ENCODE data around the gene FN3KRP.

The FN3KRP gene, protein sequence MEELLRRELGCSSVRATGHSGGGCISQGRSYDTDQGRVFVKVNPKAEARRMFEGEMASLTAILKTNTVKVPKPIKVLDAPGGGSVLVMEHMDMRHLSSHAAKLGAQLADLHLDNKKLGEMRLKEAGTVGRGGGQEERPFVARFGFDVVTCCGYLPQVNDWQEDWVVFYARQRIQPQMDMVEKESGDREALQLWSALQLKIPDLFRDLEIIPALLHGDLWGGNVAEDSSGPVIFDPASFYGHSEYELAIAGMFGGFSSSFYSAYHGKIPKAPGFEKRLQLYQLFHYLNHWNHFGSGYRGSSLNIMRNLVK

DNA sequence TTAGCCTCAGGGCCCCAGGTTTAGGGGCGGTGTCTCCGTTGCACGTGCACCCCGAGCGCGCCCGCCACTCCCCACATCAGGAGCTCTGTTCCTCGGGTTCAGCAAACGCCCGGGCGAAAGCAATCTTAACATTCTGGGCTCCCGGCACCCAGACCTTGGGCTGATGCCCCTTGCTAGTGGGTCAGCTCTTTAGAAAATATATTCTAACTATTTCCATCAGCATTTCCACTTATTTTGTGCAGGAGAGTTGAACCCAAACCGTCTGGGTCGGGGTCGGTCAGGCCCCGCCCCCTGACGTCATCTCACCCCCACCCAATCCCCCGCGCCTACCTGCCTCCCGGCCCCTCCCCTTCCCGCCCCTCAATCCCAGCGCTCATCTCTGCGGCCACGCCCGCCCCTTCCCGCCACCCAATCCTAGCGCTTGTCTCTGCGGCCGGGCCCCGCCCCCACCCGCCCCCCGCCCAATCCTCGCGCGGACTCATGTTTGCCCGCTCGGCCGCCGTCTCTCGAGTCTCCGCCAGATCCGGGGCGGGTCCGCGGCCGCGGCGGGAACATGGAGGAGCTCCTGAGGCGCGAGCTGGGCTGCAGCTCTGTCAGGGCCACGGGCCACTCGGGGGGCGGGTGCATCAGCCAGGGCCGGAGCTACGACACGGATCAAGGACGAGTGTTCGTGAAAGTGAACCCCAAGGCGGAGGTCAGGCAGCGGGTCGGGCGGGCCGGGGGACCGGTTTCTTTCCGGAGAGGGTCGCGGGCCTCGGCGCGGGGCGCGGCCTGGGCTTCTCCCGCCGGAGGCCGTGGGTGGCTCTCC is at the start of gene FN3KRP:
FN3KRP (plus strand) TSS at position 504 of the 808 bp plus-strand sequence; CDS start at position 554, 50 bp downstream.
- TF ChIP-seq, protein P1, sequence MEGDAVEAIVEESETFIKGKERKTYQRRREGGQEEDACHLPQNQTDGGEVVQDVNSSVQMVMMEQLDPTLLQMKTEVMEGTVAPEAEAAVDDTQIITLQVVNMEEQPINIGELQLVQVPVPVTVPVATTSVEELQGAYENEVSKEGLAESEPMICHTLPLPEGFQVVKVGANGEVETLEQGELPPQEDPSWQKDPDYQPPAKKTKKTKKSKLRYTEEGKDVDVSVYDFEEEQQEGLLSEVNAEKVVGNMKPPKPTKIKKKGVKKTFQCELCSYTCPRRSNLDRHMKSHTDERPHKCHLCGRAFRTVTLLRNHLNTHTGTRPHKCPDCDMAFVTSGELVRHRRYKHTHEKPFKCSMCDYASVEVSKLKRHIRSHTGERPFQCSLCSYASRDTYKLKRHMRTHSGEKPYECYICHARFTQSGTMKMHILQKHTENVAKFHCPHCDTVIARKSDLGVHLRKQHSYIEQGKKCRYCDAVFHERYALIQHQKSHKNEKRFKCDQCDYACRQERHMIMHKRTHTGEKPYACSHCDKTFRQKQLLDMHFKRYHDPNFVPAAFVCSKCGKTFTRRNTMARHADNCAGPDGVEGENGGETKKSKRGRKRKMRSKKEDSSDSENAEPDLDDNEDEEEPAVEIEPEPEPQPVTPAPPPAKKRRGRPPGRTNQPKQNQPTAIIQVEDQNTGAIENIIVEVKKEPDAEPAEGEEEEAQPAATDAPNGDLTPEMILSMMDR (IDR thresholded peaks at IDR 0.05; ENCODE audit: low read depth, low read length) = no peak
- peak within 1 kb of the TSS; percentile 80 for H3K4me3 ChIP-seq (ENCODE audit: low read depth, low read length)
- H3K27ac ChIP-seq = peak within 1 kb of the TSS; percentile 86

DNA sequence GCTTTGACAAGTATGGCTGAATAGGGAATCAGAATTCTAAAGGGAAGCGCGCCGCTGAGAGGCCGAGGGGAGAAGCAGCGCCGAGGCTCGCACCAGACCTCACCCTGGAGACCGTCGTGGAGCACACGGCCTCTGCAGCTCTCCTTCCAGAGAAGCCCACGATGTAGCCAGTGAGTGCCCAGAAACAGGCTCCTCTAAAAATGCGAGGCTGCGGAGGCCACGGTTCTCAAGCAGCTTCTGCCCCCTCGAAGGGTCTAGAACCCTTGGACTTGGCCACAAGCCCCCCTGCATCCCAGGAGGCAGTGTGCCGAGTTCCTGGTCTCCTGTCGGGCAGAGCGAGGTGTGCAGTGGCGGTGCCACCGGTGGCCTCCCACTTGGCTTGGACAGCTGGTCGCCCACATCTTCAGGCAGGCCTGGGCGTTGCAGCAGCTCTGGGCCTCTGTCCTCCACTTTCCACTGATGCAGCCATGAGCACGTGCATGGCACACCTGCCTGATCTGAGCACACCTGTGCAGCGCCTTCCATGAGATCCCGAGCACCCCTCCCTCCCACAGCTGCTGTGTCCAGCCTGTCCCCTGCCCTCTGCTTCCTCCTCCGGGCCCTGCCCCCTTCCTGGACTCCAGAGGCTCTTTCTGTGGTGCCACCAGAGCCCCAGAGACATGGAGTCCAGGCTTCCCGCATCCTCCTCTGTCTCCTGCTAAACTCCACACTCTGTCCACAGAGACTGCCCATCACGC is 49.4 kb upstream of the FN3KRP start:
- TF ChIP-seq, protein P1 (IDR thresholded peaks at IDR 0.05; ENCODE audit: low read depth, low read length) = no peak
- Histone ChIP-seq H3K27me3 (ENCODE audit: insufficient read depth, low read depth, severe bottlenecking) (no peaks in the 10 kb centered on the region), H3K27ac (no peak overlapping the region), H3K36me3 (no peaks in the 10 kb centered on the region; the same call in 1 of the 2 replicates), H3K9me3 (ENCODE audit: severe bottlenecking) (no peaks in the 10 kb centered on the region), H3K4me3 (ENCODE audit: low read depth, low read length) (no peak overlapping the region)
- no peak for DNase-seq

More for the DNA sequence above, at the start of gene FN3KRP:
- DNase-seq = peak; percentile 99
- H3K36me3 ChIP-seq = peaks cover 39% of the 10 kb centered on the region
- H3K27me3 ChIP-seq (ENCODE audit: insufficient read depth, low read depth, severe bottlenecking) = no peaks in the 10 kb centered on the region
- H3K9me3 ChIP-seq (ENCODE audit: severe bottlenecking) = no peaks in the 10 kb centered on the region

DNA sequence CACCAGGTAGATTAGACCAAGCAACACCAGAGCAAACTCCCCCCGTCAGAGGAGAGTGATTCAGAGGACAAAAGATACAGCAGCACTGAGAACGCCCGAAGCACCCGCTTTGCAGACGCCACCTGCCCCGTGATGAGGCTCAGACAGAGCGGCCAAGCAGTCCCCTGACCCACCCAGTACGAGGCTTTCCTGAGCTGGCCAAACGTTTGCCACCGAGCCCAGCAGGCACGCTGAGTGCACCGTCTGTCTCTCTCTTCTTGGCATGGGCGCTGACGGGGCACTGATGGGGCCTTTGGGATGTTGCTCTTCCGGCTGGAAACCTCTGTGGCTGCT is 48.9 kb upstream of the FN3KRP start:
- H3K4me3 ChIP-seq (ENCODE audit: low read depth, low read length) = no peak overlapping the region
- DNase-seq = no peak
- H3K27ac ChIP-seq = no peak overlapping the region
- no peaks in the 10 kb centered on the region for H3K9me3 ChIP-seq (ENCODE audit: severe bottlenecking)
- no peaks in the 10 kb centered on the region for H3K27me3 ChIP-seq (ENCODE audit: insufficient read depth, low read depth, severe bottlenecking)
- no peaks in the 10 kb centered on the region; the same call in 1 of the 2 replicates for H3K36me3 ChIP-seq
- TF ChIP-seq, protein P1 (IDR thresholded peaks at IDR 0.05; ENCODE audit: low read depth, low read length) = no peak

- Histone ChIP-seq H3K27me3 (ENCODE audit: insufficient read depth, low read depth, severe bottlenecking) (no peaks in the 10 kb centered on the region), H3K9me3 (ENCODE audit: severe bottlenecking) (no peaks in the 10 kb centered on the region), H3K4me3 (ENCODE audit: low read depth, low read length) (no peak overlapping the region), H3K27ac (no peak overlapping the region), H3K36me3 (no peaks in the 10 kb centered on the region; the same call in 1 of the 2 replicates)
- DNase-seq = no peak
- TF ChIP-seq, protein P1 (IDR thresholded peaks at IDR 0.05; ENCODE audit: low read depth, low read length) = no peak
Observed at GRCh38 chr17:82668024-82668630, 48.4 kb upstream of the FN3KRP start.

- H3K9me3 ChIP-seq (ENCODE audit: severe bottlenecking) = no peaks in the 10 kb centered on the region
- no peaks in the 10 kb centered on the region; the same call in 1 of the 2 replicates for H3K36me3 ChIP-seq
- DNase-seq = peak; percentile 92
- H3K27me3 ChIP-seq (ENCODE audit: insufficient read depth, low read depth, severe bottlenecking) = no peaks in the 10 kb centered on the region
- TF ChIP-seq, protein P1 (IDR thresholded peaks at IDR 0.05; ENCODE audit: low read depth, low read length) = peak; percentile 98
- peak overlapping the region; percentile 13 for H3K27ac ChIP-seq
- no peak overlapping the region for H3K4me3 ChIP-seq (ENCODE audit: low read depth, low read length)
Observed at GRCh38 chr17:82668631-82669099, 47.8 kb upstream of the FN3KRP start.
